ENCODE measurements around the gene LPIN1. TPM values are rescaled to one million over a fixed set of nuclear protein-coding genes. Genes with fewer than 3 reads are reported as not detected.

Gene LPIN1
- total and polyA plus RNA-seq, 2 of the 8 experiments (the other 6 are each of a cell fraction or from before 2014, with no cell fraction given) = 4.3 to 9.8 TPM

DNA sequence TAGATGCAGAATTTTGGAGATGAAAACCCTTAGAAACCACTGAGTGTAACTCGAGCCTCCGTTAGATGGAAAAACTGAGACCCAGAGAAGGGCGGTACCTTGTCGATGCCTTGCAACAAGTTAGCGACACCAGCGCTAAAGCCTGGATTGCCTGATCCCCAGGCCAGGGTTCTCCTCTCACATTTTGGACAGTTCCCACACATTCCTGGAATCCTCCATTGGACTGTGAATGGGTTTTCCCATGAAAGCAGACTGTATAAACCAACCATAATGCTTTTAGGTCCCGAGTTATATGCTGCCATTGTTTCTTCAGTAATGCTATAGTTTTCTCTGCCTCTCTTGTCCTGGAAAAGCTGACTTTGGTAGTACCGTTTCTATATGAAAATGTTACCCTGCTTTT, 37.1 kb upstream of the LPIN1 start:
- no peak overlapping the region for H3K56ac ChIP-seq (replicated peaks; ENCODE audit: insufficient read length, low read depth, low read length)
- no peak overlapping the region for H3K18ac ChIP-seq (ENCODE audit: extremely low read depth, low read length)
- no peaks in the 10 kb centered on the region for H3K23me2 ChIP-seq (ENCODE audit: low read depth, low read length)
- no peak overlapping the region for H3K9ac ChIP-seq (replicated peaks in 1 of 4; ENCODE audit: extremely low read depth in 1 of 4, low read depth in 3 of 4, low read length in 3 of 4)
- CTCF ChIA-PET (ENCODE audit: partially characterized antibody) = interaction anchor here (0.7 to 2.2 kb wide), 4 partner anchors 13 to 21 kb away, joined by 3 to 7 read pairs (median 3); no protein-coding TSS in a partner anchor
- H3K23ac ChIP-seq (ENCODE audit: insufficient read length) = no peak overlapping the region
- H3K27ac ChIP-seq (ENCODE audit: low read depth, low read length) = no peak overlapping the region
- POLR2A ChIA-PET (ENCODE audit: partially characterized antibody) = interaction anchor here (1.0 kb wide), 1 partner anchor 38 kb away, joined by 3 read pairs; the partner anchor contains the start of gene LPIN1
- DNase-seq (ENCODE audit: low read depth in 1 of 2, low spot score in 2 of 2) (no peak), FAIRE-seq (no peak)
- H3K79me2 ChIP-seq (ENCODE audit: control insufficient read depth in 1 of 2, insufficient read depth in 2 of 2, low read length in 2 of 2) = no peaks in the 10 kb centered on the region
- H3K4me2 ChIP-seq (ENCODE audit: insufficient read depth in 1 of 2, low read depth in 2 of 2, low read length in 2 of 2) = no peak overlapping the region
- no peak overlapping the region for H2BK12ac ChIP-seq (ENCODE audit: low read depth, low read length)
- no peak overlapping the region for H4K8ac ChIP-seq (ENCODE audit: extremely low read depth, insufficient read depth, low read length)
- WGBS, 2 experiments (ENCODE audit: extremely low coverage in 1 of 2, insufficient coverage in 1 of 2, insufficient read length in 1 of 2, insufficient replicate concordance in 2 of 2, low coverage in 1 of 2, low lambda C conversion rate in 2 of 2, missing lambda C conversion rate in 1 of 2) = 92% methylated on average over 8 of the region's 8 CpGs; no CpG with 5 or more reads in 1 of the 2 experiments
- H2BK120ac ChIP-seq (replicated peaks; ENCODE audit: low read depth, low read length) = no peak overlapping the region
- no peak overlapping the region for H2AK5ac ChIP-seq (ENCODE audit: low read depth, low read length)
- TF ChIP-seq HDAC2 (IDR thresholded peaks at IDR 0.05; ENCODE audit: borderline replicate concordance in 1 of 2, low read depth in 2 of 2, low read length in 2 of 2) = no peak
- TF ChIP-seq MAFK (IDR thresholded peaks at IDR 0.05; ENCODE audit: low read depth, low read length) = no peak
- TF ChIP-seq FOSL1 (IDR thresholded peaks at IDR 0.05; ENCODE audit: insufficient read depth, low read depth, low read length) = no peak
- TF ChIP-seq CHD1 (IDR thresholded peaks at IDR 0.05; ENCODE audit: low read depth, low read length) = no peak
- TF ChIP-seq JUND (IDR thresholded peaks at IDR 0.05; ENCODE audit: low read length) = no peak
- no peak for TF ChIP-seq CTBP2 (IDR thresholded peaks at IDR 0.05; ENCODE audit: borderline replicate concordance, insufficient read depth, insufficient read length, low read length)
- TF ChIP-seq POU5F1 (IDR thresholded peaks at IDR 0.05; ENCODE audit: low read depth, low read length) = no peak
- no peak for TF ChIP-seq KDM4A (IDR thresholded peaks at IDR 0.05; ENCODE audit: low read depth, low read length, severe bottlenecking)
- TF ChIP-seq JUN (IDR thresholded peaks at IDR 0.05; ENCODE audit: low read depth, low read length) = no peak
- TF ChIP-seq ZNF274 (IDR thresholded peaks at IDR 0.05; ENCODE audit: borderline replicate concordance, extremely low read depth, low read length) = no peak
- no peak for TF ChIP-seq KDM1A (IDR thresholded peaks at IDR 0.05; ENCODE audit: borderline replicate concordance, low read length)
- TF ChIP-seq CEBPB (IDR thresholded peaks at IDR 0.05; ENCODE audit: low read depth, low read length) = no peak
- TF ChIP-seq PHF8 (conservative IDR thresholded peaks at IDR 0.05; ENCODE audit: low read depth, low read length) = no peak
- no peak for TF ChIP-seq SIX5 (IDR thresholded peaks at IDR 0.05; ENCODE audit: low read depth, low read length)
- H3K14ac ChIP-seq (ENCODE audit: insufficient read length) = no peak overlapping the region
- H3K4ac ChIP-seq (replicated peaks; ENCODE audit: insufficient read length, low read depth, low read length) = no peak overlapping the region
- no peak overlapping the region for H4K91ac ChIP-seq (replicated peaks; ENCODE audit: insufficient read length, low read length)
- H2BK15ac ChIP-seq (ENCODE audit: low read length) = no peak overlapping the region
- H3K27me3 ChIP-seq (replicated peaks in 1 of 4; ENCODE audit: control insufficient read depth in 3 of 4, extremely low read depth in 1 of 4, insufficient read depth in 3 of 4, low read length in 3 of 4) = no peaks in the 10 kb centered on the region
- H3K36me3 ChIP-seq (ENCODE audit: control insufficient read depth in 2 of 4, insufficient read depth in 4 of 4, low read length in 3 of 4) = no peaks in the 10 kb centered on the region
- H3K4me1 ChIP-seq (replicated peaks in 1 of 4; ENCODE audit: control insufficient read depth in 3 of 4, insufficient read depth in 4 of 4, low read length in 3 of 4) = no peaks in the 10 kb centered on the region
- H4K20me1 ChIP-seq (replicated peaks in 1 of 2; ENCODE audit: control insufficient read depth in 1 of 2, insufficient read depth in 2 of 2, low read length in 2 of 2) = no peaks in the 10 kb centered on the region
- H3K9me3 ChIP-seq (ENCODE audit: insufficient read depth in 2 of 2, low read depth in 1 of 2, low read length in 1 of 2) = peaks cover 0 to 3% of the 10 kb centered on the region in 2 experiments; a peak in 2 of 4 replicates
- no peak overlapping the region for H2AFZ ChIP-seq (ENCODE audit: low read length)
- H2BK5ac ChIP-seq (ENCODE audit: low read depth, low read length) = no peak overlapping the region
- H3K4me3 ChIP-seq (ENCODE audit: extremely low read depth in 1 of 4, insufficient read depth in 2 of 4, low read depth in 3 of 4, low read length in 4 of 4) = no peak overlapping the region
- no peak overlapping the region for H2BK20ac ChIP-seq (ENCODE audit: low read length)
- H3K79me1 ChIP-seq (ENCODE audit: low read depth, low read length) = no peaks in the 10 kb centered on the region
- no peak overlapping the region for H4K5ac ChIP-seq (ENCODE audit: insufficient read length, low read depth, low read length)

Measured in H1 (cell line).